HUDEP-2 (cell line): ENCODE results near the gene IL4I1.

ENCODE experiments used
- DNase-seq, 76 experiments: peaks; one replicate each; lab custom pipeline; 2025; ENCODE audit not compliant: unreplicated experiment in 76 of 76; lab: John Stamatoyannopoulos, UW

Gene IL4I1

GRCh38 chr19:49869484-49870308 lies 27.0 kb downstream of the IL4I1 start:
- DNase-seq: peak; percentile 87 to 100 (median 99)

GRCh38 chr19:49869009-49869483 lies 27.6 kb downstream of the IL4I1 start:
- DNase-seq: peak in 3 of 76 experiments; percentile 79 to 95 (median 85)

- peak in 75 of 76 experiments; percentile 70 to 99 (median 92) for DNase-seq
Observed at GRCh38 chr19:49866933-49867782, 29.5 kb downstream of the IL4I1 start, which contains the start of gene PNKP. PNKP (minus strand) TSS chr19:49867576; CDS start chr19:49867204, 372 bp downstream.

- DNase-seq: no peak
Observed at GRCh38 chr19:49864890-49865289, 31.8 kb downstream of the IL4I1 start.

- DNase-seq: no peak
Observed at GRCh38 chr19:49863935-49864320, 32.8 kb downstream of the IL4I1 start.

- no peak for DNase-seq
Observed at GRCh38 chr19:49863254-49863934, 33.3 kb downstream of the IL4I1 start.

GRCh38 chr19:49862391-49863253 lies 34.1 kb downstream of the IL4I1 start:
- DNase-seq: peak in 32 of 76 experiments; percentile 14 to 65 (median 38)

- DNase-seq: no peak
Observed at GRCh38 chr19:49861541-49862378, 34.9 kb downstream of the IL4I1 start.

GRCh38 chr19:49861107-49861506 lies 35.6 kb downstream of the IL4I1 start:
- peak in 4 of 76 experiments; percentile 12 to 44 (median 30) for DNase-seq

GRCh38 chr19:49860336-49861102 lies 36.2 kb downstream of the IL4I1 start:
- DNase-seq: no peak

- DNase-seq: no peak
Observed at GRCh38 chr19:49859682-49860335, 36.9 kb downstream of the IL4I1 start.

- DNase-seq: no peak
Observed at GRCh38 chr19:49858088-49858985, 38.4 kb downstream of the IL4I1 start.

- DNase-seq: no peak
Observed at GRCh38 chr19:49857838-49858087, 38.9 kb downstream of the IL4I1 start.

- DNase-seq: no peak
Observed at GRCh38 chr19:49857061-49857837, 39.4 kb downstream of the IL4I1 start.

GRCh38 chr19:49856574-49857021 lies 40.1 kb downstream of the IL4I1 start:
- no peak for DNase-seq
